Activated B cell treated with CpG ODN at 0.5 μM for 24 hours (primary cell): ENCODE measurements around the gene NLN. TPM values are rescaled to one million over a fixed set of nuclear protein-coding genes. Genes with fewer than 3 reads are reported as not detected.

Experiments
- ATAC-seq: fragments of 200-7000 bp; cut with Tn5 transposase; one replicate; pipeline ENCODE4 v1.10.0; 2021; ENCODE audit warnings: low read depth, mild to moderate bottlenecking, moderate library complexity
- CTCF ChIA-PET: fragments of 350-600 bp; sonication (Branson Sonifier 250); formaldehyde crosslinking; loops from one replicate; lab custom pipeline; 2021; ENCODE audit warnings: antibody characterized with exemption; lab: Charles Lee
- POLR2A ChIA-PET: fragments of 350-600 bp; sonication (Branson Sonifier 250); formaldehyde crosslinking; loops from one replicate; lab custom pipeline; 2021; ENCODE audit warnings: antibody characterized with exemption; lab: Charles Lee
- DNase-seq: peaks from one replicate; pipeline ENCODE4 v3.0.0; 2022
- H3K27ac Mint-ChIP-seq: one replicate; pipeline ENCODE4 v1.8.0; 2020; ENCODE audit warnings: mixed read lengths
- H3K27me3 Mint-ChIP-seq: one replicate; pipeline ENCODE4 v1.8.0; 2021; ENCODE audit warnings: mixed read lengths
- H3K36me3 Mint-ChIP-seq: one replicate; pipeline ENCODE4 v1.8.0; 2021; ENCODE audit warnings: low read depth, mixed read lengths
- H3K4me1 Mint-ChIP-seq: one replicate; pipeline ENCODE4 v1.8.0; 2021; ENCODE audit warnings: mixed read lengths
- H3K4me3 Mint-ChIP-seq: one replicate; pipeline ENCODE4 v1.8.0; 2020; ENCODE audit warnings: mild to moderate bottlenecking, mixed read lengths
- H3K9me3 Mint-ChIP-seq: one replicate; pipeline ENCODE4 v1.8.0; 2020; ENCODE audit warnings: mixed read lengths
- intact Hi-C: fragments of 100-400 bp; cut with micrococcal nuclease; formaldehyde crosslinking; loops from one replicate; pipeline ENCODE4 v1.15.1; 2024
- total RNA-seq: library from RNA; stranded (reverse); gene quantifications from 2 replicates; pipeline ENCODE4 v1.2.3, GENCODE V29; 2022
- TF ChIP-seq, protein P1 (sequence below): fragments of 200-600 bp; IDR thresholded peaks from one replicate; pipeline ENCODE4 v1.8.0; 2022; ENCODE audit warnings: antibody characterized with exemption, mild to moderate bottlenecking

The NLN gene
- total RNA-seq, 1 donor from 2014 or later: 16.5 TPM

DNA sequence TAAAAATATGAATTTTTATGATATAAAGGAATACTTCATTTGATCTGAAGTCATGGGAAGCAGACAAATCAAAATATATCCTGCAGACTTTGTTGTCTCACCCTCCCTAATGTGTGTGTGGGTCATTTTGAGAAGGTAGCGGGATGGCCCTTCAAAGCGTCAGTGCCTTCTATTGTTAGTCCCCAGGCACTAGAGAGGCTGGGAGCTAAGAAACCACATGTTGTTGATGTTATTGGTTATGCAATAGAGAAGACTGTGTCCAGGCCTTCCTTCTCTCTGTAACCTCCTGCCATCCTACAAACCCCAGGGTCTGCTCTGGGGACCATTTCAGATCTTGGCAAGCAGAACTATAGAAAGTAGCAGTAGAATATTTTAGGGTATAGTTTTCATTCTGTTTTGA lies 94.7 kb downstream of the NLN start:
- Mint-ChIP-seq H3K36me3 (peaks cover 20% of the 10 kb centered on the region), H3K27ac (no peak overlapping the region), H3K4me3 (no peak overlapping the region), H3K9me3 (no peaks in the 10 kb centered on the region), H3K4me1 (peaks cover 15% of the 10 kb centered on the region), H3K27me3 (no peaks in the 10 kb centered on the region)
- ATAC-seq: no peak
- ChIA-PET POLR2A (no interaction called here), CTCF (no interaction called here)
- DNase-seq: no peak
- TF ChIP-seq, protein P1, sequence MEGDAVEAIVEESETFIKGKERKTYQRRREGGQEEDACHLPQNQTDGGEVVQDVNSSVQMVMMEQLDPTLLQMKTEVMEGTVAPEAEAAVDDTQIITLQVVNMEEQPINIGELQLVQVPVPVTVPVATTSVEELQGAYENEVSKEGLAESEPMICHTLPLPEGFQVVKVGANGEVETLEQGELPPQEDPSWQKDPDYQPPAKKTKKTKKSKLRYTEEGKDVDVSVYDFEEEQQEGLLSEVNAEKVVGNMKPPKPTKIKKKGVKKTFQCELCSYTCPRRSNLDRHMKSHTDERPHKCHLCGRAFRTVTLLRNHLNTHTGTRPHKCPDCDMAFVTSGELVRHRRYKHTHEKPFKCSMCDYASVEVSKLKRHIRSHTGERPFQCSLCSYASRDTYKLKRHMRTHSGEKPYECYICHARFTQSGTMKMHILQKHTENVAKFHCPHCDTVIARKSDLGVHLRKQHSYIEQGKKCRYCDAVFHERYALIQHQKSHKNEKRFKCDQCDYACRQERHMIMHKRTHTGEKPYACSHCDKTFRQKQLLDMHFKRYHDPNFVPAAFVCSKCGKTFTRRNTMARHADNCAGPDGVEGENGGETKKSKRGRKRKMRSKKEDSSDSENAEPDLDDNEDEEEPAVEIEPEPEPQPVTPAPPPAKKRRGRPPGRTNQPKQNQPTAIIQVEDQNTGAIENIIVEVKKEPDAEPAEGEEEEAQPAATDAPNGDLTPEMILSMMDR: no peak
- intact Hi-C loops: no loop called here

DNA sequence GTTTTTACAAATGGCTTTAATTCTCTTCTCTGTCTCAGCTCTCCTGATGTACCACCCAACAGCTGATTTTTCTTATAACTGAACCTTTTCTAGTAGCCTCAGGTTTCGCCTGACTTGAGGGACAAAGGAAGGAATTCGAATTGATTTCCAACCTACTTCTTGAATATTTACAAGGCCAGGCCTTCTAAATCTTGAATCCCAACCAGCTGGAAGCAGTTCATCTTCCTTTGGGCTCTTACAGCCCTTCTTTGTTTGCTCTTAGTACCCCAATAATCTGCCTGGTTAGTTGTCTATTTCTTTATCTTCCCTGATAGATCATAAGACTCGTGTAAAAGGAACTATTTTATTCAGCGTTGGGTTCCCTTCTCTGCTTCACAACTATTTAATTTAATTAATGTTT lies 95.9 kb downstream of the NLN start:
- no peak overlapping the region for H3K27ac Mint-ChIP-seq
- peaks cover 21% of the 10 kb centered on the region for H3K4me1 Mint-ChIP-seq
- POLR2A ChIA-PET: no interaction called here
- intact Hi-C loops: no loop called here
- H3K4me3 Mint-ChIP-seq: no peak overlapping the region
- H3K27me3 Mint-ChIP-seq: no peaks in the 10 kb centered on the region
- CTCF ChIA-PET: no interaction called here
- no peaks in the 10 kb centered on the region for H3K9me3 Mint-ChIP-seq
- ATAC-seq (no peak), DNase-seq (no peak)
- H3K36me3 Mint-ChIP-seq: peaks cover 14% of the 10 kb centered on the region
- TF ChIP-seq, protein P1: no peak

DNA sequence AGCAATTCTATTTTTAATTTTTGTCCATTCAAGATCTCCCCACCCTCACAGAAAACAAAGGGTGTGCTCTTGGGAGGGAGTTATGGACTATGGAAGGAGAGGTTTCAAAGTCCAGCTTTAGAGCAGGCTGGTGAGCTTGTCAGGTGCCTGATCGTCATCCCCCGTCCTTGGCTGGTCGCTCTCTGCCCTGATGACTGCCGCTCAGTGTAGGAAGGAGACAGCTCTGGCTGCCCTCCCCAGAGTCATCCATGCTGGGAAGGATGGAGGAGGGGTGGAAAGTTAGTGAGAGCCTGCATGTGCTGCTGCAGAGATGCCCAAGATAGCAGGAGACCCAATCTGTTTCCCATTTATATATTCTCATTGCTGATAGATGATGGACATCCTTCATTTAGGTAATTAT lies 96.6 kb downstream of the NLN start:
- DNase-seq: no peak
- no peak overlapping the region for H3K4me3 Mint-ChIP-seq
- peaks cover 21% of the 10 kb centered on the region for H3K4me1 Mint-ChIP-seq
- TF ChIP-seq, protein P1: no peak
- no peak for ATAC-seq
- ChIA-PET POLR2A (no interaction called here), CTCF (no interaction called here)
- H3K27me3 Mint-ChIP-seq: no peaks in the 10 kb centered on the region
- intact Hi-C loops: no loop called here
- no peak overlapping the region for H3K27ac Mint-ChIP-seq
- H3K9me3 Mint-ChIP-seq: no peaks in the 10 kb centered on the region
- peaks cover 11% of the 10 kb centered on the region for H3K36me3 Mint-ChIP-seq

DNA sequence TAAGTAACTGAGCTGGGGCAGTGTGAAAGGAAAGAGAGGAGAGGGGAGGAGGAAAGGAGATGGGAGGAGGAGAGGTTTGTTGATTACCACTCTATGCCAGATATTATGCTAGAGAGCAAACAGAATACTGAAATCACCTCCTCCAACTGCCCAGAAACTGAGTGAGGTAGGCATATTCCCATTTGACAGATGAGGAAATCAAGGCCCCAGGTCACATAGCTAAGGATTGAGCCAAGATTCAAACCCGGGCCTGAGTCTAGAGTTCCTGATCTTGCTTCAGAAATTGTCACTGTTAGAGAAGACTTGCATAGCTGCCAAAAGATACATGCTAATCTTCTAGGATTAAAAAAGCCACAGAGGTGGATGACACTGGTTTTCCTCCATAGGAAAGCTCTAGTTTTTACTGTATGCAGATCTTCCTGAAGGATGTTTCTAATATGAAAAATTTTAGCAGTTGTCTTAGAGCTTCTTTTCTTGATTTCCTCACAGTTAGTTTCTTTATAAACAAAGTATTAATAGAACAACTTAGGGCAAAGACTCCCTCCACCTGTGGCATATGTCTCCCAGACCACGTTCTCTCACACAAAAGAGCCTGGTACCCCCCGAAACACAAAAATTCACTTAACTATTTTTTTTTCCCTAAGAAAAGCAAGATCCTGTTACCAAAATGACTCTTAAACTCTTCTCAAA lies 97.4 kb downstream of the NLN start:
- TF ChIP-seq, protein P1: no peak
- Mint-ChIP-seq H3K36me3 (peaks cover 7% of the 10 kb centered on the region), H3K27ac (no peak overlapping the region), H3K4me1 (peaks cover 21% of the 10 kb centered on the region), H3K27me3 (no peaks in the 10 kb centered on the region), H3K9me3 (no peaks in the 10 kb centered on the region), H3K4me3 (no peak overlapping the region)
- ATAC-seq: no peak
- intact Hi-C loops: no loop called here
- CTCF ChIA-PET: no interaction called here
- DNase-seq: no peak
- POLR2A ChIA-PET: interaction anchor here (0.7 kb wide), 1 partner anchor 150 kb away, joined by 3 read pairs; no protein-coding TSS in a partner anchor

DNA sequence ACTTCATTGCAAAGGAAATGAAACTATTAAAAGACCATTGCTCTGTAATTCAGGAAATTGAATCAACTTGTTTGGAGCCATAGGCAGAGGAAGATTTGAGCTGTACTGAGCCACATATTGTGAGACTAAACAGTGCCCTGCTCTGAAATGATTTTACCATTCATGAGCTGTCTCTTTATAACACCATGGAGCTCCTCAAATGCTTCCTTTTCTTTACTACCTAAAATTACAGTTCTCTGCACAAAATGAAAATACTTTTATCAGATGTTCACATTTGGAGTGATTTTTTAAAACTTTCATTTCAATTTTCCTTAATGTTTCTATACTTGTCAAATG lies 97.9 kb downstream of the NLN start:
- no peak overlapping the region for H3K27ac Mint-ChIP-seq

More for the DNA sequence above, 97.9 kb downstream of the NLN start:
- ChIA-PET POLR2A (interaction anchor here (0.7 kb wide), 1 partner anchor 151 kb away, joined by 3 read pairs; no protein-coding TSS in a partner anchor), CTCF (no interaction called here)
- no peak overlapping the region for H3K4me3 Mint-ChIP-seq
- peaks cover 6% of the 10 kb centered on the region for H3K36me3 Mint-ChIP-seq
- H3K9me3 Mint-ChIP-seq: no peaks in the 10 kb centered on the region
- intact Hi-C loops: no loop called here
- no peaks in the 10 kb centered on the region for H3K27me3 Mint-ChIP-seq
- TF ChIP-seq, protein P1: no peak
- DNase-seq (no peak), ATAC-seq (no peak)
- H3K4me1 Mint-ChIP-seq: peaks cover 21% of the 10 kb centered on the region
